ENCODE measurements around the gene RNF17.

RNF17 gene

GRCh38 chr13:24759197-24759596 lies 4.8 kb upstream of the RNF17 start:
- DNase-seq (ENCODE audit: low read depth) = no peak
- H3K4me3 ChIP-seq (ENCODE audit: control insufficient read depth, low read depth, low read length) = no peak overlapping the region
- no peak for TF ChIP-seq CTCF (IDR thresholded peaks at IDR 0.05; ENCODE audit: control insufficient read depth, insufficient read depth, low read depth, low read length, missing control alignments)

DNA sequence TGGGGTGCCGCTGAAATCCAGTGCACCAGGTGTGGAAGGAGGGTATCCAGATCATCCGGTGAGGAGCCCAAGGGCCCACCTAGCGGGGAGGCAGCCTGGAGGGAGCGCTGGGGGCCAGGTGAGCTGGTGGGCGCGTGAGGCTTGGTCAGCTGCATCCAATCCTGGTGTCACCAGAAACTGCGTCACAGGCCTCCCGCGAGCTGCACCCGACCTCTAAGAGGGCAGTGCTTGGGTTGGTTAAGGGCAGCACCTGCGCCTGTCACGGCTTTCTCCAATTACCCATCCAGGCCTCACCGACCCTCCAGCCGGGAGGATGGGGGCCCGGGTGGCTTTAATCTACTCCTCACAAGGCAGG lies 284 bp downstream of the RNF17 start:
- DNase-seq (ENCODE audit: low read depth) = no peak
- TF ChIP-seq CTCF (IDR thresholded peaks at IDR 0.05; ENCODE audit: control insufficient read depth, insufficient read depth, low read depth, low read length, missing control alignments) = no peak
- H3K4me3 ChIP-seq (ENCODE audit: control insufficient read depth, low read depth, low read length) = no peak overlapping the region

DNA sequence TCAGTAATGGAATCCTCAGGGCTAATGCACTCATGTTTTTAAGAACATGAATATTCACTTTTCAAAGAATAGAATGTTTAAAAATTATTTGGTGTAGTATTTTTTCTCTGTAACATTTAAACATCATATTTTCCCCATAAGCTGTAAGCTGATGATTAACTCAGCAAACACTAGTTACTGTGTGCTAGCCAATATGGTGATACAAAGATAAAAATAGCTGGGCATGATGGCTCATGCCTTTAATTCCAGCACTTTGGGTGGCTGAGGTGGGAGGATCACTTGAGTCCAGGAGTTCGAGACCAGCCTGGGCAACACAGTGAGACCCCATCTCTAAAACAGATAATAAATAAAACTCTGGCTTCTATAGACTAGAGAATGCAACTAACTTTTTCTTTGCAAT lies 13.2 kb downstream of the RNF17 start:
- no peak overlapping the region for H3K4me3 ChIP-seq (ENCODE audit: control insufficient read depth, low read depth, low read length)
- no peak for TF ChIP-seq CTCF (IDR thresholded peaks at IDR 0.05; ENCODE audit: control insufficient read depth, insufficient read depth, low read depth, low read length, missing control alignments)

DNA sequence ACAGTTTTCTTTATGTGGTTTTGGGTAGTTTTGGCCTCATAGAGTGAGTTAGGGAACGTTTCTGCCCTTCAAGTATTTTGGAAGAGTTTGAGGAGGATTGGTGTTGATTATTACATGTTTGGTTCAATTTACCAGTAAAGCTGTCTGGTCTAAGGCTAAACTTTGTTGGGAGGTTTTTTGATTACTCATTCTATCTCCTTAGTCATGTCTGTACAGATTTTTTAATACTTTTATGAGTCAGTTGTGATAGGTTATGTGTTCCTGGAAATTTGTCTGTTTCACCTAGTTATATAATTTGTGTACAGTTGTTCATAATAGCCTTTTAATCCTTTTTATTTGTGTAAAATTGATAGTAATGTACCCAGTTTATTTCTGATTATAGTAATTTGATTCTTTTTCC lies 20.4 kb downstream of the RNF17 start:
- no peak overlapping the region for H3K4me3 ChIP-seq (ENCODE audit: control insufficient read depth, low read depth, low read length)
- TF ChIP-seq CTCF (IDR thresholded peaks at IDR 0.05; ENCODE audit: control insufficient read depth, insufficient read depth, low read depth, low read length, missing control alignments) = no peak
- no peak for DNase-seq (ENCODE audit: low read depth)

More for the DNA sequence above, 13.2 kb downstream of the RNF17 start:
- DNase-seq (ENCODE audit: low read depth) = no peak

GRCh38 chr13:24788538-24788937 lies 24.6 kb downstream of the RNF17 start:
- TF ChIP-seq CTCF (IDR thresholded peaks at IDR 0.05; ENCODE audit: control insufficient read depth, insufficient read depth, low read depth, low read length, missing control alignments) = no peak
- DNase-seq (ENCODE audit: low read depth) = no peak
- no peak overlapping the region for H3K4me3 ChIP-seq (ENCODE audit: control insufficient read depth, low read depth, low read length)

- TF ChIP-seq CTCF (IDR thresholded peaks at IDR 0.05; ENCODE audit: control insufficient read depth, insufficient read depth, low read depth, low read length, missing control alignments) = no peak
- H3K4me3 ChIP-seq (ENCODE audit: control insufficient read depth, low read depth, low read length) = no peak overlapping the region
- no peak for DNase-seq (ENCODE audit: low read depth)
These were observed 38.1 kb downstream of the RNF17 start for GRCh38 chr13:24802074-24802473.

GRCh38 chr13:24821207-24821606 lies 57.2 kb downstream of the RNF17 start:
- no peak for DNase-seq (ENCODE audit: low read depth)
- no peak for TF ChIP-seq CTCF (IDR thresholded peaks at IDR 0.05; ENCODE audit: control insufficient read depth, insufficient read depth, low read depth, low read length, missing control alignments)
- H3K4me3 ChIP-seq (ENCODE audit: control insufficient read depth, low read depth, low read length) = no peak overlapping the region
